EH (cell line): ENCODE measurements around the gene CDIP1.

ENCODE experiments used
- DNase-seq: peaks from one replicate; pipeline ENCODE4 v3.0.0-alpha.2; 2015; ENCODE audit warnings: low read depth

The CDIP1 gene

DNA sequence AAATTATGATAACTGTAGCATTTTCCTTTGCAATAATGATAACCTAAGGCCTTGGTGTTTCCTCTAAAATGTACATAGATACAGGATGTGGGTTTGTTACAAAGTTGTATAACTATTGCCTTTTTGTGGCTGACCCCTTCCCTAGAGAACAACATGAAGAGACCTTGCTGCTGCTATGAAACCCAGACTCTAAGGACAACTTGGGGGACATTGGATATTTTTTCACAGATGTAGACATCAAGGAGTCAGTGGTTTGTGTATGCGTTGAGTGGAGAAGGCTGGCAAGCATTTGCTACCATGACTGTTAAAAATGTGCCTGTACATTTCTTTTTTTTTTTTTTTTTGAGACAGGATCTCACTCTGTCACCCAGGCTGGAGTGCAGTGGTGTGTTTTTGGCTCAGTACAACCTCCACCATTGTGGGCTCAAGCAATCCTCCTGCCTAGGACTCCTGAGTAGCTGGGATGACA is 50.0 kb downstream of the CDIP1 start:
- peak; percentile 32 for DNase-seq

DNA sequence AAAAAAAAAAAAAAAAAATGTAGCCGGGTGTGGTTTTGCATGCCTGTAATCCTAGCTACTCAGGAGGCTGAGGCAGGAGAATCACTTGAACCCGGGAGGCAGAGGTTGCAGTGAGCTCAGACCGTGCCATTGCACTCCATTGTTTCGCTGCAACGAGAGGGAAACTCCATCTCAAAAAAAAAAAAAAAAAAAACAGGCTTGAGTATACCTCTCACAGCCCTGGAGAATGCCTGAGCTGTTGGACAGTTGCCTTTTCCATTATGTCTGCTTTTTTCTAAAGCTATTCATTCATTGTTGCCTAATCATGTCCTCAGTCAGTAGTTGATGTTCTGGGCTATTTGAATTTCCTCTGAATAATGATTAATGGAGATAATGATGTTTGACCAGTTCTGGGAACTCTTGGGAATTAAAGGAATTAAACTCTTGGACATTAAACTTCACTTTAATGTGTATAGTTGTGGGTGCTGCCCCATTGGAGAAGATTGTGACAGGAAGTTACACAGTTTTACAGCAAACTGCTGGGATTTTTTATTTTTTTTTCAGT is 50.5 kb downstream of the CDIP1 start:
- peak; percentile 73 for DNase-seq

DNA sequence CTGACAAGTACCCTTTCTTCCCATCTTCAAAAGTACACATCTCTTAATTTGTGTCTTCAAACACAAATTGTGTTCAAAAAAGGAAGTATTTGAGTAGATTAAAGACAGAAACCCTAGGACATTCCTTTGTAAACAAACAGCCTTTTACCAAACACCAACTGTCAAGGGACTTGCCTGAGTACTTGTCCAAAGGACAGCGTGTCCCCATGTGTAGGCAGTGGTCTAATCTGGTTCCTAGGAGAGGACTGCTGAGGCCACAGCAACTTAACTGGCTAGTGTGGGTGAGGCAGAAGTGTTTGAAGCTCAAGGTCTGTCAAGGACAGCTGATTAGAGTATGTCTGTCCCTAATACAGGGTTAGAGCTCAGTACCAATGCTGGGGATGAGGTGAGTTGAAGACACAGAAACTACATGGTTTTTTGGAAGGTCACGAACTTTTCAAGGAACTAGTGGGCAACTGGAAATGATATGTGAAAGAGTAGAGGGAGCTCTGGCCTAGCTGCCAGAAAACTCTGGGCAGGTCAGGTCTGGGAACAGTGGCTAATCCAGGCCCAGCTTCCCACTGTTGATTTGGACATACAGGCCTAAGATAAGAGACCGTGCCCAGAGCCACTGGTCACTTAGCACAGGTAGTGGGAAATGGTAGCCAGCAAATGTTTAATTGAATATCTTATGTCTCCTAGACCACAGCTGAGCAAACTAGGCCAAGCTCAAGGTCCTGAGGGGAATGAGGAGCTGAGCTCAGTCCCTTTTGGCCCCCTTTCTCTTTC is 52.3 kb downstream of the CDIP1 start:
- no peak for DNase-seq

DNA sequence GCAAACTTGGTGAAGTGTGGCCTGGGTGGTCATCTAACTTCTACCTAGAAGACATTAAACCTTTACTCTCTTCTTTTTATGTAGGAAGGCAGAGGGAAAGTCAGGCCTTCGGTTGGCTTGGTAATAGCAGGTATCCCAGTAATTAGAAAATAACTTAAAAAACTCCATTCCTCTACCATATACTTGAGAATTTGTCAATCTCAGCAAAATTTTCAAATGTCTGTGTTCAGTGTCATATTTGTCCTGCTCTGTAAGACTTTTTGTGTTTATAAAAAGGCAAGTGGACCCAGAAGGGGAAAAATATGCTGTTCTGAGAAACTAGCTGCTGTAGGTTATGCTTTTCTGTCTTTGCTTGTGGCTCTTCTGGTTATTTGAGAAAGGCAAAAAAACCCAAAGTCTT is 56.6 kb downstream of the CDIP1 start:
- no peak for DNase-seq

DNA sequence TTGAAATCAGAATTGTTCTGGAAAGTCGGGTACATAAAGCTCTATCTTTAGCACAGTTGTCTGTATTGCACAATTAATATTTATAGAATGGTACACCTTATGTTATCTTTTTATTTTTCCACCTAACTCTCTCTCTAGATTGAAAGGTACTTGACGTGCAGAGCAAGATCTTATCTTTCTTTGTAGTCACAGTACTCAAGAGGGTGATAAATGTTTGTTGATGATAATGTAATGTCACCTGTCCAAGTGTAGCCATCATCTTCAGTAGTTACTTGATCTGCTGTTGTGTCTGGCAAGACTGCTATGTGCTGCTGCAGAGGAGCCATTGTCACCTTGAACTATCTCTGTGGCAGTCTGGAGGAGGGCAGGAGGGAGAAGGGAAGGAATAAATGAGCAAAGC is 57.0 kb downstream of the CDIP1 start:
- no peak for DNase-seq

DNA sequence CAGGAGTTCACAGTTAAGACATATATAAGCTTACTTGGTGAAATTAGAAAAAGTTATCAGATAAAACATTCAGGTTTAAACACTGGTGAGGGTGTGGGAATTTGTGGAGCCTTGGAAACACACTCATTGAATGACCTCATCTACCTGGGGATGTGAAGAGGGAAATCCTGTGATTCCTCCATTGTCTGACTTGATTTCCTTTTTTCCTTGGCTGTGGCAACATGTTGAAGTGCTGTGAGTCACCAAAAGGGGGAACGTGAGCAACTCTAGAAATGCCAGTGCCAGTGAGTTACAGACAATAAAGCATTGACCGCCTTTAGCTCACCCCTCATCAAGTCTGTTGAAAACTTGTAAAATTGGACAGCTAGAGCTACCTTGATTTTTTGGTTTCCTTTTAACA is 60.6 kb downstream of the CDIP1 start:
- DNase-seq, result peak; percentile 59

DNA sequence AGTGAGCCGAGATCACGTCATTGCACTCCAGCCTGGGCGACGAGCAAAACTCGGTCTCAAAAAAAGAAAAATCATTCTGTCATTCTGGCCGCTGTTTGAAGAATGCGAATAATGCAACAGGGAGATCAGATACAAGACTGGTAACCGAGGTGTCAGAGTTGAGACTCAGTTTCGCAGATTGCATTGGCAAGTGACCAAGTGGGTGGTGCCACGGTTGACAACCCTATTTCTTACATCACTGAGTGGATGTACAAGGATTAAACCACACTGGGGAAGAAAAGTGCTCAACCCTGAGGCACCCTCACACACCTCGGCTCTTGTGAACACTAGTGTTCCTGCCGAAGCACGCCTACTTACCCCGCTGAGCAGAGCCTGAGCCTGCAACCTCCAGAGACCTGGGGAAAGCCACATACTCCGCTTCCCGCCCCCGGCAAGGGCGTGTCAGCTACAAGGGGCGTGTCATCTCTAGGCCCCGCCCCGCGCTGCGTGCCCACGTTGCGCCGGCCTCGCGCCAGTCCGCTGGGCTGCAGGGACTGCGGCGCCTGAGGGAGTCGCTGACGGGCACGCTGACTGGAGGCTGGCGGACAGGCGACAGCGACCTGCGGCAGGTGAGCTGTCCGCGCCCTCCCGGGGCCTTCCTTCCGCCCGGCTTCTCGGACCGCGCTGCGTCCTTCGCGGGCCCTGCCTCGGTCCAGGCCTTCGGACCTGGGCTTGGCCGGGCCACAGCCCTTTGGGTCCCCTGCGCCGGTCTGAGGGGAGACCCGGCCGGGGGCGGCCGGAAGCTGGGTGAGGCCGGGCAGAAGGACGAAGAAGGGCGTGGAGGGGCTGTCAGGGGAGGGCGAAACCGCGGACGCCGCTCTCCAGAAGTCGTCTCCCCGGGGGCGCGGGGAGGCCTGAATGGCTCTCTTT is 62.4 kb downstream of the CDIP1 start, which contains the start of gene HMOX2:
HMOX2 (plus strand) TSS at position 519 of the 909 bp plus-strand sequence. CDS start 29,127 bp downstream, outside the sequence.
- DNase-seq, result peak; percentile 89

DNA sequence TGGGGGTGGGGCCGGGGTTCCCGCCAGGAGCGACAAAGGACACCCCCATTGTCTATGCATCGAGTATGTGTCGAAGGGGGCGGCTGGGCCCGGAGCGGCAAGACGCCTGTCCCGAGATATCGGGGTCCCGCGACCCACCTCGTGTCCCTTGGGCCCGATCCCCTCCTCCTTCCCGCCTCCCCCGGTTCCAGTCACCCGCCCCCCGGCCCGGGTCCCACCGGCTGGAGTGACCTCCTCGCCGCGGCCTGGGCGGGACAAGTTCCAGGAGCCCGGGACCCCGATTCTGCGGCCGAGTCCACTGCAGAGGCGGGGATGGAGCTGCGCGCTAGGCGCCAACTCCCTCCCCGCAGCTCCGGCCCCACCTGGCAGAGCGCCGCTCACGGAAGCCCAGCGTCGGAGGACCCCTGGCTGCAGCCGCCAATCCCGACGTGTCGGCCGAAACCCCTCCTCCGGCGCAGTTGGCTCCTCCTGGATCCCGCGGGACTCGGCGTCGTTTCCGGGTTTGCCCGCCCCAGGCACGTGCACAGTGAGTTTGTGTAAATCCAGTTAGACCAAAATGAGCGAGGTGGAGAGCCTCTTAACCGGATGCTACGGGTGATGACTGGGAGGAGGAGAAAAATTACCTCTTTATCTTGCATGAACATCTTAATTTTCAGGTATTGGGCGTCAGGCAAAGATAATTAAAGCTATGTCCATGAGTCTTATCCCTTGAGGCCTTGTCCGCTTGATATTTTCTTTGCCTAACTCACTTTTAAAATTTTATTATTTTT is 64.2 kb downstream of the CDIP1 start, which contains the start of gene NMRAL1:
NMRAL1 (minus strand) TSS at position 434 of the 770 bp plus-strand sequence. CDS start 493 bp downstream, outside the sequence.
- peak; percentile 89 for DNase-seq

DNA sequence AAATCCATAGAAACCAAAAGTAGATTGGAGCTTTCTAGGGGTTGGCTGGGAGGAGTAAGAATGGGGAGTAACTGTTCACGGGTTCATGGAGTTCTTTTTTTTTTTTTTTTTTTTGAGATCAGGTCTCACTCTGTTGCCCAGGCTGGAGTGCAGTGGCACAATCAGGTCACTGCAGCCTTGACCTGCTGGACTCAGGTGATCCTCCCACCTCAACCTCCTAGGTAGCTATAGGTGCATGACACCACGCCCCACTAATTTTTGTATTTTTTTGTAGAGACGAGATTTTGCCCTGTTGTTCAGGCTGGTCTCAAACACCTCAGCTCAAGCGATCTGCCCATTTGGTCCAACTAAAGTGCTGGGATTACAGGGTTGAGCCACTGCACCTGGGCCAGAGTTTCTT is 65.7 kb downstream of the CDIP1 start:
- no peak for DNase-seq

DNA sequence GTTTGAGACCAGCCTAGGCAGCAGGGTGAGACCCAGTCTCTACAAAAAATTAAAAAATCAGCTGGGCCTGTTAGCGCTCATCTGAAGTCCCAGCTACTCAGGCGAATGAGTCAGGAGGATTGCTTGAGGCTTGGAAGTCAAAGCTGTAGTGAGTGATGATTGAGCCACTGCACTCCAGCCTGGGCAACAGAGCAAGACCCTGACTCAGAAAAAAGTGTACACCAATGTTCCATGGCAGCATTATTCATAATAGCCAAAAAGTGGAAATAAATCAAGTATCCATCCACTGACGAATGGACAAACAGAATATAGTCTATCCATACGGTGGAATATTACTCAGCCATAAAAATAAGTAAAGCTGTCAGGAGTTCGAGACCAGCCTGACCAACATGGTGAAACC is 66.7 kb downstream of the CDIP1 start:
- DNase-seq, result no peak

DNA sequence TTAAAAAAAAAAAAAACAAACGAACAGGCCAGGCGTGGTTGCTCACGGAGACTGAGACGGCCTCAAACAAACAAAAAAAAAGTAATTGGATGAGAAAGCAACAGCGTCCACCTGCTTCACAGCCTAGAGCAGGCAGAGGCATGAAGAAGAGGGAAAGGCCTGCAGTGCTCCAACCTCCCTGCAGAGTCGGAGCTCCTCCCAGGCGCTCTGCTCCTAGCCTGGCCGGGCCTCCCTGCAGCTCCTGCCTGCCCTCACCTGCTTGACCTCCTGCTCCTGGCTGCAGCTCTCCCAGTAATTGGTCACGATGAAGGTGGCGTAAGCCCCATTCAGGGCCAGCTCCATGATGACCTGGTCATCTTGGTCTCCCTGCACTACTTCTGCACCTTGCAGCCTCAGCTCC is 69.6 kb downstream of the CDIP1 start:
- no peak for DNase-seq

DNA sequence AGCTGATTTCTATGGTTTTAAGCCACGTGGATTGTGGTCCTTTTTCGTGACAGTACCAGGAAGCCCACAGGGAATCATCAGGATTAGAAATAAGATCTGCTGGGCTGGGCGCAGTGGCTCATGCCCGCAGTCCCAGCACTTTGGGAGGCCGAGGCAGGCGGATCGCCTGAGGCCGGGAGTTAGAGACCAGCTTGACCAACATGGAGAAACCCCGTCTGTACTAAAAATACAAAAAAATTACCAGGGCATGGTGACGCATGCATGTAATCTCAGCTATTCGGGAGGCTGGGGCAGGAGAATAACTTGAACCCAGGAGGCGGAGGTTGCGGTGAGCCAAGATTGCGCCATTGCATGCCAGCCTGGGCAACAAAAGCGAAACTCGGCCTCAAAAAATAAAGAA is 70.7 kb downstream of the CDIP1 start:
- DNase-seq, result no peak

DNA sequence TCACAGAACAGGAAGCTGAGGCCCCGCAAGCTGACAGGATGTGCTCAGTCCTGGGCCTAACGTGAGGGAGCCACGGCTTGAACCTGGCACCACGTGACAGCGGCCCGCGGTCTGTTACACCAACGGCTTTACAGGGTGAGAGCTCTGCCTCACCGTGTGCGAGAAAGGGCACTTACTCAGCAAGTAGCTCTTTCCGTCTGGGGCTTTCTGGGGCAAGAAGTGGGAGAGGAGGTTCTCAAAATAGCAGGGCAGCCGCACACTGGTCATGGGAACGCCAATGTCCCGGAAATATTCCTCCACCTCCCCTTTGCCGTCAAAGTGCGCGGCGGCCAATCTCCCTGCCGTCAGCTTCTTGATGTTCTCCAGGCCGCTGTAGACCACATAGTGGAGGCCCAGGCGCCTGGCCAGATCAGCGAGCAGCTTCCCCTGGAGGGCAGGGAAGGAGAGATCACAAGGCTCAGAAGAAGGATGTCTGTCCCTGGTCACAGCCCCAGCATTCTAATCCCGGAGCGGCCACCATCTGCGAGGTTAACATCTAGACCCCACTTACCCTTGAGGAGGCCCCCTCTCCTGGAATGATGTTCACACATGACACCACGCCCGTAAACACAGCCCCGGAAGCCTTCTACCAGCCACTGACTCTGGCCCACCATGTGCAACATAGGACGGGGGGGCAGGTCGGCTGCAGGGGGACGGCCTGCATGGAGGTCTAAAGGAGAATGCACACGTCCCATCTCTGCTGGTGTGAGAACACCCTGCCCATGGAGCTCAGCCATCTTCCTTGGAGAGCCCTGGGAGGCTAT is 72.4 kb downstream of the CDIP1 start:
- no peak for DNase-seq

DNA sequence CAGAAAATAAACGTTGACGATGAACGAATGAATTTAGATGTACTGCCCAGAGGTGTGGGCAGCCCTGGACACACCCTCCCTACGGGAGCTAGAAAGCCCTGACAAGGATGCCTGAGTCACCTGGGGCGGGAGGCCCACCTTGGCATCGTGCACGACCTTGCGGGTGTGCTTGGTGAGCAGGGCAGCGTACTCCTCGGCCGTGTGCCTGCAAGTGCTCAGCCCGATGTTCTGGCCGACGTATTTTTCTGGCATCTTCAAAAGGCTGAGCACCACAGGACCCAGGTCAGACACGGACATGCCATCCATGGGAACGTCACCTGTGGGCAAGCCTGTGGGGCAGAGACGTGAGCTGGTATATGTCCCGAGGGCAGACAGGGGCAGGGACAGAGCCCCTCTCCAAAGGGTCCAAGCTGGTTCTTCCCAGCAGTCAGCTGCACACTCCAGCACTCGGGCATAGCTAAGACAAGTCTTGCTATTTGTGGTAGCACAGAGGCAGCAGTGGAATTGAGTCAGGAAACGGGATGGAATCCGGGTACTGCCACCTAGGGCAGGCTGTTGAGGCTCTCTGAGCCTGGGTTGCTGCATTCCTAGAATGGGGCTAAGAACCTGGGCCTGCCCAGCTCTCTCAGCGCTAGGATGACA is 74.9 kb downstream of the CDIP1 start:
- DNase-seq, result no peak

DNA sequence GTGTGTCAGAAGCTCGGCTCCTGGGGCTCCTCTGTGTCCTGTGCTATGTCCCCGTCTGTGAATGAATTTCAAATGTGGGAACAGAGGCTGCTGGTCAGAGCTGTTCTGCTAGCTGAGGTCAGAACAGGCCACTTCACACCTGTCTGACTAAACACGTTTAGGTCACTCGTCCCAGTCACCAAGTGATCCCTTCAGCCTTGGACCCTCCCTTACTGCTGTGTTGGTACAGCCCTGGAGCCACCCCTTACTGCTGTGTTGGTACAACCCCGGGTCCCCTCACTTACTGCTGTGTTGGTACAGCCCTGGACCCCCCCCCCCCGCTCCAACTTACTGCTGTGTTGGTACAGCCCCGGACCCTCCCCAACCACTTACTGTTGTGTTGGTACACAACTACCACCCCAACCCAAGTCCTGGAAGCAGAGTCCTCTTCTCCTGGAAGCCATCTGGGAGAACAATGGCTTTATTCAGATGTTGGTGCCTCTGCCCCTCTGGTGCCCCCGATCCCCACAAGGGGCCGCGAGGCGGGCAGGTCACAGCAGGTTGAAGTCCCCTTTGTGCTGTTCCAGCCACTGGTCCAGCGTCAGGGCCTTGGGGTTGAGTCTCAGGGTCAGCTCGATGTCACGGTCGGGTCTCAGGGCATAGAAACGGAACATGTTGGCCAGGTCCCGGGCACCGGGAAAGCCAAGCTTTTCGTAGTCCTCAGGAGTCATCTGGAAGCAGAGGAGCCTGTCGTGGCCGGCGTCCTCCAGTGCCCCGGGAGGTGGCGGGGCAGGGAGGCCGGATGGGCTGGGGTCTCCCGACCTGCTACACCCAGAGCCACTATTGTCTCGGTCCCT is 77.1 kb downstream of the CDIP1 start:
- DNase-seq, result no peak

DNA sequence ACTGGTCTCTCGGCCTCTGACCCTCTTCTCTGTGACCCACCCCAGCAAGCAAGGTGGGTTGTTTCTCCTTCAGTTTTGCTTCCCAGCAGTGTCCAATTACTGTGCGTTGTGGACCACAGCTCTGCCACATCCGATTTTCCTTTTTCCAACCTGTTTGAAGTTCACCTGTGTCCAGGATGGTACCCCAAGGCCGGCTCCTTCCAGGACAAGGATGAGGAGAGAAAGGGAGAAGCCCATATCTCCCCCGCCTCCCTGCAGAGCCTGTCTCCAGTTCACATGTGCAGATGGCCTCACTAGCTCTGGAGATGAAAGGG is 77.7 kb downstream of the CDIP1 start:
- DNase-seq, result no peak
